Measurements from ENCODE around the gene ZNF460.

GRCh38 chr19:57288373-57288772 lies 8.1 kb downstream of the ZNF460 start:
- TF ChIP-seq POLR2AphosphoS5 (IDR thresholded peaks at IDR 0.05; ENCODE audit: insufficient read depth in 1 of 2, low read depth in 1 of 2) (no peak), POLR2A (IDR thresholded peaks at IDR 0.05) (no peak), CTCF (IDR thresholded peaks at IDR 0.05) (no peak)
